ENCODE data around the gene ADAM15.

Gene ADAM15

DNA sequence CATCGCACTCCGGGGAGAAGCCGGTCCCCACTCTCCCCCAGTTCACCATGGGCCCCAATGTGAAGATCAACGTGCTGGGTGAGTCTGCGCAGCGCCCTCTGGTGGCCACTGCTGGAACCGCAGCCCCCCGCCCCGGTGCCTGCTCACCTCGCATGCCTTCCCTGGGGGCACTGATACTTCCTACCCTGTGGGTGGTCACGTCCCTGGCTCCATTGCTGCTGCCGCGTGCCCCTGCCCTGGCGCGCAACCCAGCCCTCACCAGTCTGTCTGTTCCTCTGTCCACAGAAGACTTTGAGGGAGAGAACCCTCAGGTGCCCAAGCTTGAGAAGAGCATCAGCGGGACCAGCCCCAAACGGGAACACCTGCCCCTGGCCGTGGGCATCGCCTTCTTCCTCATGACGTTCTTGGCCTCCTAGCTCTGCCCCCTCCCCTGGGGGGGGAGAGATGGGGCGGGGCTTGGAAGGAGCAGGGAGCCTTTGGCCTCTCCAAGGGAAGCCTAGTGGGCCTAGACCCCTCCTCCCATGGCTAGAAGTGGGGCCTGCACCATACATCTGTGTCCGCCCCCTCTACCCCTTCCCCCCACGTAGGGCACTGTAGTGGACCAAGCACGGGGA lies 35.1 kb downstream of the ADAM15 start:
- DNase-seq (ENCODE audit: low spot score) = peak; percentile 75

DNA sequence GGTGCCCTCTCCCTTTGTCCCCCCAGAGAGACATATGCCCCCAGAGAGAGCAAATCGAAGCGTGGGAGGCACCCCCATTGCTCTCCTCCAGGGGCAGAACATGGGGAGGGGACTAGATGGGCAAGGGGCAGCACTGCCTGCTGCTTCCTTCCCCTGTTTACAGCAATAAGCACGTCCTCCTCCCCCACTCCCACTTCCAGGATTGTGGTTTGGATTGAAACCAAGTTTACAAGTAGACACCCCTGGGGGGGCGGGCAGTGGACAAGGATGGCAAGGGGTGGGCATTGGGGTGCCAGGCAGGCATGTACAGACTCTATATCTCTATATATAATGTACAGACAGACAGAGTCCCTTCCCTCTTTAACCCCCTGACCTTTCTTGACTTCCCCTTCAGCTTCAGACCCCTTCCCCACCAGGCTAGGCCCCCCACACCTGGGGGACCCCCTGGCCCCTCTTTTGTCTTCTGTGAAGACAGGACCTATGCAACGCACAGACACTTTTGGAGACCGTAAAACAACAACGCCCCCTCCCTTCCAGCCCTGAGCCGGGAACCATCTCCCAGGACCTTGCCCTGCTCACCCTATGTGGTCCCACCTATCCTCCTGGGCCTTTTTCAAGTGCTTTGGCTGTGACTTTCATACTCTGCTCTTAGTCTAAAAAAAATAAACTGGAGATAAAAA lies 35.9 kb downstream of the ADAM15 start:
- no peak for DNase-seq (ENCODE audit: low spot score)

DNA sequence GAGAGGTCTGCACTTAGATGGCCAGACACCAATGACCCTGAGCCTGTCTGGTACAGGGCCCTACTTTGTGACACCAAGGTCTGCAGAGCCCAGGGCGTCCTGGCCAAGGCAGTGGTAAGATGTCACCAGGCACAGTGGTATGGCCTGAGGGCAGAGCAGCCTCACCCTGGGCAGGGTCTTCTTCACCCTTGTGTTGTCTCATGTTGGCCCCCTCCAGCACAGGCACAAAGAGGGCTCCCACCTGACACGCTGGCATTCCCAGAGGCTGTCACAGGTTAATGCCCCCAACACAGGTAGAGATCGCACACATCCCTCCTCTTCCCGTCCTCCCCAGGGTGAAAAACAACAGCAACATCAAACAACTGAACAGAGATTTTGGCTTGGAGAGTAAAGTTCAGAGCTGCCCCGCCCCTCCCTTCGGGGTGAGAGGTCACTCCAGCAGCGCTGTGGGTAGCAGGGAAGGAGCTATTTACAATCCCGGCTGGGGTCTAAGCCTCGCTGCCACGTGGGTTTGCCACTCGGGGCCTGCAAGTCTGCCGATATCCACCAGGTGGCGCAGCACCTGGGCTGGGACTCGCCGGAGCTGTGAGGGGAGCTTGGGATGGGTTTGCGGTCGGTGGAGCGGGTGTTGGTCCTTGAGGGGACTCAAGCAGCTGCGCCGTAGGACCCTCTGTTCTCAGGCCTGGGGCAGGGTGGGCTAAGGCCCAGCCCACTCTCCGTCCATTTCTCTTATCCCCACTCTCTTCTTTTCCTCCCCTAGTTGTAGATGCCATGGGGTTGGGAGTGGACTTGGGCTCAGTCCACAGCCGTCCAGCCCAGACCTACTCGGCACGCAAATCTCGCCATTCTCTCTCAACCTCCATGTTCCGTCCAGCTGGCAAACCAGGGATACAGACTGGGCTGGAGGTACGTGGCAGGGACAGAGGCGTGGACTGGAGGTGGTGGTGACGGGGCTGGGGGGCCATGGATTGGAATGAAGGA lies 40.2 kb downstream of the ADAM15 start:
- peak; percentile 84 for DNase-seq (ENCODE audit: low spot score)

DNA sequence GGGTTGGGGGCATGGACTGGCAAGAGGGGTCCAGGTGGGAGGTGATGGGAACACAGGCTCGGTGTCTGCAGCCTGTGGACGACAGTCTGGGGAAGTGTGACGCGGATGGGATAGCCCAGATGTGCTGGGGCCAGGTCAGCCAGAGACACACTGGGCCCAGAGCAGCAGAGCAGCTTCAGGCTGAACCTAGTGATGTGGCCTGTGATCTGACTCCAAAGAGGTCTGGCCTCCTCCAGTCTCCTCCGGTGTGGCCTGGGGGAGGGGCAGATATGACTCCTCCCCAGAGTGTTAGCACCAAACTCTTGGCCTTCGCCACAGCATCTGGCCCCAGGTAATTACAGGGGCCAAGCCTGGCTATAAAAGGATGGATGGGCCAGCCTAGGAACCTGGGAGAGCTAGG lies 41.0 kb downstream of the ADAM15 start:
- no peak for DNase-seq (ENCODE audit: low spot score)

DNA sequence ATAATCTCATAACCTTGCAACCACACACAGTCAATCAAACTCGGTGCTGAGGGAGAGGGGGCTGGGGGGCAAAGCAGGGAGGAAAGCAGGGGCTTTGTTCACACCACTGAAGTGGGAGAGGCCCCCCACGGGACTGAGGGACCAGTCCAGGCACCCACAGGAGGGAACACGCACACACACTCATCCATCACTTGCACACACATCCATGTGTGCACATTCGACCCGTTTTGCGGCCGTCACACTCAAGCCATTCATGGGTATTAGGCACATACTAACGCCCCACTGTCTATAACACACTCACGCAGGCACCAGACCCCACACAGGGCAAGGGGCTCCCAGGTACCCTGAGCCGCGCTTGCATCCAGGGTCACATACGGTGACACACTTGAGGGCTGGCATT lies 41.5 kb downstream of the ADAM15 start:
- DNase-seq (ENCODE audit: low spot score) = no peak

GRCh38 chr1:155093911-155094621 lies 43.0 kb downstream of the ADAM15 start:
- DNase-seq (ENCODE audit: low spot score) = peak; percentile 43

DNA sequence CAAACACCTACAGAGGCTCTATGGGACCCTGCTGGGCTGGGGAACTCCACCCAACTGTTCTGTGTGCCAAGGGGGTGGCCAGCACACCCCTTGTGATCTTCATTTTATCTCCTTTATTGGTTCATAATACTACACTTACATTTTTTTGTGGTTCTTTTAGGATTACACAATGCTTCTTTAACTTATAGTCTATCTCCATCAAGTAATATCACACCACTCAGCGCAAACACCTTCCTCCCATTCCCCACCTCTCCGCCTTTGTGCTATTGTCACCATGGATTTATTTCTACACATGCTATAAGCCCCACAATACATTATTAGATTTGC lies 43.5 kb downstream of the ADAM15 start:
- DNase-seq (ENCODE audit: low spot score) = no peak

- no peak for DNase-seq (ENCODE audit: low spot score)
Observed at GRCh38 chr1:155099331-155099730, 48.2 kb downstream of the ADAM15 start.

DNA sequence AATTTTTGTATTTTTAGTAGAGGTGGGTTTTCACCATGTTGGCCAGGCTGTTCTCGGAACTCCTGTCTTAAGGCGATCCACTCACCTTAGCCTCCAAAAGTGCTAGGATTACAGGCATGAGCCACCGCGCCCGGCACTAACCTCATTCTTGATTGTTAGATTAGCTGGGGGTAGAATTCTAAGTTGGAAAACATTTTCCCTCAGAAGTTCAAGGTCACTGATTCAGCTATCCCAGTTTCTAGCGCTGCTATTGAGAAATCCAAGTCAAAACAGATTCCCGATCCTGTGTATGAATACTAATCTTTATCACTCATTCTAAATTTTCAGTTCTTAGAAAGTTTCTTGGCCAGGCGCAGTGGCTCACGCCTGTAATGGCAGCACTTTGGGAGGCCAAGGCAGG lies 52.2 kb downstream of the ADAM15 start:
- DNase-seq (ENCODE audit: low spot score) = no peak

DNA sequence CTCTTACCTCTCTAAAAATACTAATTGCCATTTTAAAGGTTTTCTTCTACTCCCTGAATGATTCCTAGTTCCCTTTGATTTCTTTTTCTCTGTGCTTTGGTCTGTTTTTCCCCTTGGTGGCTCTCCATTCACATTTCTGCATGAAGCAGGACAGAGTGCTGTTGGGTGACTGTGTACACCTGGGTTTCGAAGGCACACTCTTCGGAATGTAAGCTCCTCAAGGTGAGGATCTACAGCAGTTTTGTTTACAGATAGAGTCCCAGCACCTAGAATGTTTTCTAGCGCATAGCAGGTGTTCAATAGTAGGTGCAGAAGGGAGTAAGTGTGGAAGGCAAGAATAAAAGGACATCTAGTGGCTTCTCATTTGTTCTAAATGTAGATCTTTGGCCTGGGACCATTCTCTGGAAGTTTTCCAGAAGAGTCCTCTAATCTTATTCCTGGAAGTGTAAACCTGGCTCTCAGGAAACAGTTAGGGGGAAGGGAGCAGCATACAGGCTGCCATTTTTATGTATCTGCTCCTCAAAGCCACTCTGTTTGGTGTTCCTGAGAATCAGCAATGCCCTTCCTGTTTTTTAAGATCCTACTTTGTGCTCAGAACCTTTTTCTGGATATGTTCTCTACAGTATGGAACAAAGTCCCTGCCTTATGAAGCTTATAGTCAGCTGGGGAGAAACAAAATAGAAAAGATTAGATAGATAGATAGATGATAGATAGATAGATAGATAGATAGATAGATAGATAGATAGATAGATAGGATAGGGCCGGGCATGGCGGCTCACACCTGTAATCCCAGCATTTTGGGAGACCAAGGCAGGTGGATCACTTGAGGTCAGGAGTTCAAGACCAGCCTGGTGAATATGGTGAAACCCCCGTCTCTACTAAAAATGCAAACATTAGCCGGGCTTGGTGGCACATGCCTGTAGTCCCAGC lies 53.8 kb downstream of the ADAM15 start:
- no peak for DNase-seq (ENCODE audit: low spot score)

DNA sequence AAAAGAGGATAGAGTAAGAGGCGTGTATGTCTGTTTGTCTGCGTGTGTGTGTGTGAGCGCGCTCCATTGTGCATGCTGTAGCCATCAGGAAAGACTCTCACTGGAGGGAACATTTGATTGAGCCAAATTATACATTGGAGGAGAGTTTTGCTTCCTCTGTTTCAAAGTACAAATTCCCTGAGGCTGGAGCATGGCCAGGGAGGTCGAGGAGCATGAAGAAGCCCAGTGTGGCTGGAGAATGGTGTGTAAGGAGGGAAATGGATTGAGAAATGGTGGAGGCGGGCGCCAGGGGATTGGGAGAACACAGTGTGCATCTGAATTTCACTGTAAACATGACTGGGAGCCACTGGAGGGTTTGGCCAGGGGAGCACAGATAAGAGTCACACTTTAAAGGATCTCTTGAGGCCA lies 54.5 kb downstream of the ADAM15 start:
- DNase-seq (ENCODE audit: low spot score) = no peak

DNA sequence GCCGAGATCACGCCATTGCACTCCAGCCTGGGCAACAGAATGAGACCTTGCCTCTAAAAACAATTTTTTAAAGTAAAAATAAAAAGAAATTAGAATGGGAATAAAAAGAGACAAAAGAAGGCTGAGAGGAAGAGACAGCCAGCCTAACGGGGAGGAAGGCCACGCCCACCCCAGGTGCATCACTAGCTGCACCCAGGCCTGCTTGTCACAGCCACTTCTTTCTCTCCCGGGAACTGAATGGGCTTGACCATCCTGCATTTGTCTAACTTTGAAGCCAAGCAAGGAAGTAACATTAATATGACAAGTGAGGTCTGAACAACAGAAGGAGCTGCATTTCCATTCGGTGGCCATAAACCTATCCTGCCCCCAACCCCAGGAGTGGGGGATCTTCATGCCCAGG lies 55.7 kb downstream of the ADAM15 start:
- no peak for DNase-seq (ENCODE audit: low spot score)

DNA sequence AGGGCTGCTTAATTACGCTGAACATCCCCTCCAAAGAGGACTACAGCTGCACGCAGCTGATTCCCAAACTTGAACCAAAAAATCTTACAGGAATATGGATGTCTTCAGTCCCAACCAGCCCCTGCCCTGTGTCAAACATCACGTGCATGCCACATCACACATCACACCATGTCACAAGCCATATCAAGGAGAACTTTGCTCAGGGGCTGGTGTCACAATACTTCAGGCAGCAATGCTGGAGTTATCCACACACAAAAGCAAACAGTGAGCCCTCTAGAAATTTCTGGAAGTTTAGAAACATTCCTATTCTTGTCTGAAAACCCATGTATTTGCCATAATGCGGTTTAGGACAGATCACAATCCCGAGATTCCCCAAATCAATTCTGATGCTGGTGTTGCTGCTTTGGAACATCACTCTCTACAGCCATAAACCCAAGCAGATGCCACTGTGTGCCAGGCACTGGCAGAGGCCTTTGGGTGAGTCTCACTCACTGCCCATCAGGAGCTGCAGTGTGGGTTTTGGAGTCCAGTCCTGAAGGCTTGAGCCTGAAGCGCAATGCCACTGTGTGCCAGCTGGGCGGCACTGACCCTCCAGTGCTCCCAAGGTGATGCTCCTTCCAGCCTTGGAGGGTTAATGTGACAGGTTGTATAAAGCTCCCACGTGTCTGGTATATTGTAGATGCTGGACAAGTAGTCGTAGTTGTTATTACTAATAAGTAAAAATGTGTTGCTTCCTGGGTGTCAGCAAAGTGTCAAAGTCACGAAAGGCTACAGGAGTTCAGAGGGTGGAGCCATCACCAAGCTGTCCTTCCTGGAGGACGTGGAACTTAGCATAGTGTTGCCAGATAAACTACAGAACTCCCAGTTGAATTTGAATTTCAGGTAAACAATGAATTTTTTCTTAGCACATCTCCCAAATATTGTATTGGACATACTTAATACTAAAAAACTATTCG lies 56.5 kb downstream of the ADAM15 start:
- DNase-seq (ENCODE audit: low spot score) = no peak

DNA sequence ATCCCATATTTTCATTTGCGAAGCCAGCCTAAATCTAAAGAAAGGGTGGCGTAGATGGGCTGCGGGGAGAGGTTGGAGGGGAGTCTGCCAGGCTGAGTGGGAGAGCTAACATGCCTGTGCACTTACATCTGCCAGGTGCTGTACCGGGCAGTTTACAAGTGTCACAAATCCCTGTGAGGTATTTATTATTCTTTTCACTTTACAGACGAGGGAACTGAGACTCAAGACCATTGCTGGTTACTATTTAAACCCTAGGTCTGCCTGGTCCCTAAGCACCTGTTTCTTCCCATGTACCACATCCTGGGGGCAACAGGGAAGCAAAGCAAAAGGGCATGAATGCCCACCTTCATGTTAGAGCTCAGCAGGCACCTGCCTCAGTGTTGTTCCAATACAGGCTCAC lies 57.2 kb downstream of the ADAM15 start:
- no peak for DNase-seq (ENCODE audit: low spot score)

- DNase-seq (ENCODE audit: low spot score) = no peak
Observed at GRCh38 chr1:155110381-155110780, 59.3 kb downstream of the ADAM15 start.

DNA sequence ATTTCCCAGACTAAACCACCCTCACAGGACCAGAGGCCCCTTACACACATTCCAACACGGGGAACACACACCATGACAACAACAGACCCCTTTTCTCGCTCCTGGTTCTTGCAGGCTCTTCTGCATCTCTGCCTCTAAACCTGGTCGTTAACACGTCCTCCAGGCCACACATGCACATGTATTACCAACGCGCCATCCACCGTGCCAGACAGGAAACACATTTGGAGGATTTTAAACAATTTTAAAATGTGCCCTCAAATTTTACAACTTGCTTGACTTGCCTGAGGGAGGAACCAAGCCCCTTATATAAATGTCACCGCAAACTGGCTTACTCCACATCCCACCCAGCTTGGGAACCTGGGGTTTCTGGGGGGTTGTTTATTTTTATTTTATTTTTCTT lies 59.7 kb downstream of the ADAM15 start:
- no peak for DNase-seq (ENCODE audit: low spot score)
